Stimulated activated CD4-positive, alpha-beta T cell treated with anti-CD3 and anti-CD28 coated beads, Interleukin-2, amount 100 ng/mL, for 48 hours (primary cell): ENCODE data around the gene ASF1B.
"Not testable (repeated sequence)": the region's sequence is repeated elsewhere in the genome, so short reads cannot be mapped to it uniquely, and the experiment has no call there.

Experiments
- DNase-seq, 2 donors: peaks; one replicate each; pipeline ENCODE4 v3.0.0-alpha.2; 2020

ASF1B gene

DNA sequence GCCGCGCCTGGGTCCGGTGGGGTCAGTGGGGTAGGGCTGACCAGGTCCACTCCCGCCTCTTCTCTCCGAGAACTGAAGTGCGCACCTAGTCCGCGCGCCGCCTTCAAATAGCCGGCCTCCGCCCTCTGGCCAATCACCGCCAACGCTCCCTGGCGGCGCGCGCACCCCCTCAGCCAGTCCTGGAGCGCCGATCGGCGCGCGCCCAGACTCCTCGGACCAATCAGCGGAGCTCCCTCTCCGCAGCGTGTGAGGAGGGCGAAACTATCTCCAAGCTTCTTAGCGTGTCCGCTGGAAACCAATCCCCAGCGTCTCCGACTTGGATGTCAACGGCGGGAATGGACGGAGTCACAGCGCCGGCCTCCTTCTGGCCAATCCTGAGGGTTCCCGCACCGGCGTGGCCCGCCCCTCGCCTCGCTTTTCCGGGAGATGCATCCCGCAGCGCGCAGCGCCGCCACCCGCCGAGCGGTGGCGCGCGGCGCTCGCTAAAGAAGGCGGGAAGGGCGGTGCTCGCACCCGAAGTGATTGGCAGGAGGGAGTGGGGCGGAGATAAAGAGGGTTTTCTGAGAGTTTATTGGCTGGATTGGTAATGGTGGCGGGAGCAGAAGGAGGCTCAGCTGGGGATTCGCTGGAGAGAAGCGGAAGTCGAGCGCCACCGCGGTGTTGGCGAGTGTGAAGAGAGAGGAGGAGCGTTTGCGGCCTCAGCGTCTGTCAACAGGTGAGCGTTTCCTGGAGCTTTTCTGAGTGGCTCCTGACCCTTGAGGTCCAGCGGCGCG is at the start of gene ASF1B:
Gene ASF1B (minus strand): TSS at position 81 of the 773 bp plus-strand sequence. CDS start 133 bp downstream, outside the sequence.
- DNase-seq, result peak; percentile 93 to 95

DNA sequence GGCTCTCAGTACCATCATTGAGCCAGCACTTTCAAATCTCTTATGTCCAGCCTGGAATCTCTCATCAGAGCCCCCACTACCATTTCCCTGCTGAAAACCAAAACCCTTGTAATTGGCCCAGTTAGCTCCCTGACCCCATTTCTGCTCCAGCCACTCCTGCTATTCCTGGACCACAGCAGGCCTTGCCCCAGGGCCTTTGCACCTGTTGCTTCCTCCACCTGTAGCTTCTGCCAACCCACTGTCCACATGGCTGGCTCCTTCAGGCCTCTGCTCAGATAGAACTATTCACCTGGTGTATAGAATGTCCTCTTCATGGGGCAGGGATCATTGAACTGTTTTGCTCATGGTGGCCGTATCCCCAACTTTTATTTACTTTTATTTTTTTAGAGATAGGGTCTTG is 49.3 kb upstream of the ASF1B start:
- DNase-seq, result not testable (repeated sequence)

DNA sequence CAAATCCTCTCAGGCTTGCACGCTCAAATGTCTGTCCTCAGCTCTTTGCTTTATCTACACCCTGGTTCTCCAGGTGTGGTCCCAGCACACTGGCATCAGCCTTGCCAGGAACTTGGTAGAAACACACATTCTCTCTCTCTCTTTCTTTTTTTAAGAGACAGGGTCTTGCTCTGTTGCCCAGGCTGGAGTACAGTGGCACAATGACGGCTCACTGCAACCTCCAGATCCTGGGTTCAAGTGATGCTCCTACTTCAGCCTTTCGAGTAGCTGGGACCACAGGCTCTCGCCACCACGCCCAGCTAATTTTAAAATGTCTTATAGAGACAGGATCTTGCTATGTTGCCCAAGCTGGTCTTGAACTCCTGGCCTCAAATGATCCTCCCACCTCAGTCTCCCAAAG is 48.8 kb upstream of the ASF1B start:
- no peak for DNase-seq

- DNase-seq, result no peak
Measured at GRCh38 chr19:14183741-14184350, 47.5 kb upstream of the ASF1B start.

DNA sequence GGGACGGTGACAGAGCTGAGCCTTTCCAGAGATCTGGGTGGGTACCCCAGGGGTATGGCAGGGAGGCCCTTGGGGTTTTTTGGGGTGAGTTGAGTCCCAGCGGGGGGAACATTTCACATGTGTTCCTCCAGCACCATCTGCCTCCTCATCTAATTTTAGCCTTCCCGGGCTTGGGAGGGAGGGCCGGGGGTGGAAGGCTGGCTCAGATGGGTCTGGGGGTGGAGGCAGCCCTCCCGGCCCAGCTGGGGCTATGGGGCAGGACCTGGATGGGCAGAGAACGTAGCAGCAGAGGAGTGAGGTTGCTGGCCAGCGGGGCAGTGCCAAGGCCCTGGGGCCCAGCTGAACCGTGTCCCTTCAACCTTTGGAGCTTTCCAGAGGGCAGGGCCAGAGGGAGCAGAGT is 46.1 kb upstream of the ASF1B start:
- no peak for DNase-seq

DNA sequence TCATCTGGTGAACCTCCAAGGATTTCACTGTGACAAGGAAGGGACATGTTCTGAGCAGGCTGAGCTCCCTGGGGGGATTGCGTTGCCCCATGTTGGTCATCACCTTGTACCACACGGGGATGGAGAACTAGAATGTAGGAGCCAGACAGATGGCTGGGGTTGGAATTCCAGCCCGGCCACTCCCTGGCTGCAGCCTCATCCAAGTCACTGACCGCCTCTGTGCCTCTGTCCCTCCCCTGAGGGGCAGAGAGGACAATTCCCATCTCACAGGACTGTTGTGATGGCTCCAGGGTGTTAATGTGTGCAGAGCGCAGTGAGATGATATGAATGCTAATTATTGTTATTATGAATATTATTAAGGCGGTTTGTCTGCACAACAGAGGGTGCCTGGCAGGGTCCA is 45.5 kb upstream of the ASF1B start:
- DNase-seq, result no peak

- DNase-seq, result not testable (repeated sequence)
Measured at GRCh38 chr19:14181199-14181598, 44.8 kb upstream of the ASF1B start.

DNA sequence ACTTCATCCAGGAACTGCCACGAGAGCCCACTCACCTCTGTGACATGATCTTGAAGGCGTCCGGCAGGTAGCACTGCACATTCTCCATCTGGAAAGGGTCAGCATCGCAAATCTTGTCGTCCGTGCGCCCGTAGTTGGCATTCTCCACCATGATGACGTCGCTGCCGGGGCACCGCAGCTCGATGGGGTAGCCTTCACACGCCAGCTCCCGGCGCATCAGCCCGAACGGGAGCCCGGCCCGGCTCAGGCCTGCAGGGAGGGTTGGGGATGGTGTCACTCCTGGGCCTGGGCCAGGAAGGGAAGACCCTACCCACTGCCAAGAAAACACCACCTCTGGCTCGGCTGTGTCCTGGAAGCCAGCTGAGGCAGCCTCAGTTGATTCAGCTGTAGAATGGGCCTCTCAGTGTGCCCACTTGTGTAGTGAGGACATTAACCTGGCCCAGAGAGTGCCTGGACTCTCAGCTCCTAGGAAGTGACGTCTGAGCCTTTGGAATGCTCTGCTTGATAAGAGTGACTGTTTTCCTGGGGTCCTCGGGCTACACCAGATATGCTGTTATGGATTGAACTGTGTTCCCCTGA is 41.2 kb upstream of the ASF1B start:
- no peak for DNase-seq

- DNase-seq, result no peak
Measured at GRCh38 chr19:14175351-14175792, 39.0 kb upstream of the ASF1B start.

GRCh38 chr19:14174883-14175282 is 38.5 kb upstream of the ASF1B start:
- no peak for DNase-seq

GRCh38 chr19:14168993-14169392 is 32.6 kb upstream of the ASF1B start:
- DNase-seq, result no peak

GRCh38 chr19:14168259-14168972 is 32.0 kb upstream of the ASF1B start:
- no peak for DNase-seq

DNA sequence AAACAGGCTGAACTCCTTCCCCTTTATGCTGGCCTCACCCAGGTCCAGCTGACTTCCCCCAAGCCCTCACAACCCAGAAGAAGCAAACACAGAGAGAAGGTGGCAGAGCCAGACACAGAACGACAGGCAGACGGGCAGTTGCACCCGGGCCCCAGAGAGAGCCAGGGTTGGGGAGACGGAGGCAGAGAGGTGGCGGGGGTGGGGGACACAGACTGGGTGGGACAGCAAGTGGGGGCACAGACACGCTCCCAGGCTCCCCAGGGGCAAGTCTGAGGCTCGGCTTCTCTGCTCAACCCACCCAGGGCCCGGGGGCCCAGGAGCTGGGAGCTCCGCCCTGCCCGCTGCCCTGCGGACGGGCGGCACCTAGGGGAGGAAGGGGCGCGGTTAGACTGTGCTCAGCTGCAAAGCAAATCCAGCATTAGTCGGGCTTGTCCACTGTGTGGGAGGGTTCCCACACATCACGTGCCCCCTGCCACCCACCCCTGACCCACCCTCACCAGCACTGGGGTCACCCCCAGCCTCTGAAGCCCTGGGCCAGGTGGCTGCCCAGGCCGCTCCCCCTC is 31.3 kb upstream of the ASF1B start:
- no peak for DNase-seq

DNA sequence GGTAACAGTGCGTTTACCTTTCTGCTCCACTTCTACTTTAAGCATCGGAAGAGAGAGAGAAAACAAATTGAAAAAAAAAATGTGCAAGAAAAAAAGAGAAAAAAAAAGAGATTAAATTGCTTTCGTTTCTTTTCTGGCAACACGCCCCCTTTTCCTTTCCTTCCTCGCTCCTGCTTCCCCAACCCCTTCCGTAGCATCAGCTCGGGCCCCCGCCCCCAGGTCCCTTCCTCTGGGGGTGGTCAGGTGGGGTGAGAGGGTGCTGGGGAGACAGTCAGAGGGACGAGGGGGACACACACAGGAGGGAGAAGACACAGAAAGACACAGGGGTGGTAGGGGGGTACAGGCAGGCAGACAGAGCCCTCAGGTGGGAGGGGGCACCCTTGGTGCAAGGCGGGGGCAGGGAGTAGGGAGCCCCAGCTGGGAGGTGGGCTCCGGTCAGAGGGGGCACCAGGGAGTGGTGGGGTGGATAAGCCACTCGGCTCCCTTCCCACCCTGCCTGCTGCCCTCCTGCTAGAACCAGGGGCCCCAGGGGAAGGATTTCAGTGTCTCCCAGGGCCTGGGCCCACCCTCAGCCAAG is 30.7 kb upstream of the ASF1B start:
- no peak for DNase-seq

- no peak for DNase-seq
Measured at GRCh38 chr19:14165990-14166830, 29.8 kb upstream of the ASF1B start.

DNA sequence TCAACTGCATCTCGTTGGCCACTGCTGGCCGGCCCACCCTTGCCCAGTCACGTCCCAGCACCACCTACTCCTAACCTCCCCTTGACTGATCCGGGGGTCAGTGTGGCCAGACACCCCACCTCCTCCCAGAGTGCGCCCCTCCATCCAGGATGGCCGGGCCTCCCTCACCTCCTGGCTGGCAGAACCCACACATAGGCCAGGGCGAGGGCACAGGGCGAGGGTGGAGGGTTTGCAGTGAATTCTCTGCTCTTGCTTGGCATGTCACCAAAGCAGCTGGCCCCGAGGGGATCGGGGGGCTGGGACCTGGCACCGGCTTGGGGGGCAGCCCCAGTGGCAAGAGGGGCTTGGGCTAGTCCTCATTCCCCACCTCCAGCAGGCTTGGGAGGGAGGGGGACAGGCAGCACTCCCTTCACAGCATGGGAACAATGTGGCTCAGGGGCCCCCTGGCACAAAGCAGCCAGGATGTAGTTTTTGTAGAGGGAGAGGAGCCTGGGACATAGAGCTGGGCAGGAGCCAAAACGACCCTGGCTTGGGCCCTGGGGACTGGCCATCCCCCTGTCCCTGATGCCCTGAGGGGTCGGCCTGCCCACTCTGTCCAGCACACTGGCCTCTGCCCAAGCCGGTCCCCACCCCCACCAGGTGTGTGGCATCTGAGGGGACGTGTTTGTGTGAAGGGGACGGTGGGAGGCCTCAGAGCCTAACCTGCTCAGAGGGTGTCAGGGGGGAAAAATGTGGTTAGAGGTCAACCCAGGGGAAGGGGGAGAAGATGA is 28.5 kb upstream of the ASF1B start:
- DNase-seq, result no peak

DNA sequence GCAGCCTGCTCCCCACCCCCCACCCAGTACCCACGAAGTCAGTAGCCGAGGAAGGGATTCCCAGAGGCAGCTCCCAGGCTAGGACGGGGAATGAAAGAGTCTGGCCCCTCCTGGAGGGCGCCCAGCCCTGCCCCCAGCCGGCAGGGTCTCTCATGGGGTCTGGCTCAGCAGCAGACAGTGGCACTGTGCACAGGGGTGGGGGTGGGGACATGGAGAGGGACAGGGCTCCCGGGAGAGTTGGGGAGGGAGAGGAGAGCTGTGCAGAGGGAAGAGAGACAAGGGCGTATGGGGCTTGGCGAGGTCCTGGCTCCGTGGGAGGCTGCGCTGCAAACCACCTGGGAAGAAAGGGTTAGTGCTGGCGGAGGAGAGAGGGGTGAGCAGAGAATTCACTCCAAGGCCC is 27.7 kb upstream of the ASF1B start:
- no peak for DNase-seq

DNA sequence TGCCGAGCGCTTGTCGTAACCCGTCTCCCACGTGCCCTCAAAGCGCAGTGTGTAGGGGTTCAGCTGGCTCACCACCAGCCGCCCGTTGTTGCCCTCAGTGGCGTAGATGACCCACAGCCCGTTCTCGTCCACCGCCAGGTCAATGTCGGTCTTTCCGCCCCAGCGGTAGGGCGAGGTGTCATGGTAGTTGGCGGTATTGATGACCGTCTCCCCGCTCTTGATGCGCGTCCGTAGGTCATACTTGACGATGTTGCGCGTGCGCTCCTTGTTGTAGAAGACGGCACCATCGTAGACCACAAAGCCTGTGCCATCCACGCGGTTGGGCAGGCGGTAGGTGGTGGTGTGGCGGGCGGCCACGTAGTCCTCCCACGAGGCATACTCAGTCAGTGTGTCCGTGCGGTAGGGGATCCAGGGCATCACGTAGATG is 26.5 kb upstream of the ASF1B start:
- no peak for DNase-seq

- no peak for DNase-seq
Measured at GRCh38 chr19:14161305-14161704, 24.9 kb upstream of the ASF1B start.

DNA sequence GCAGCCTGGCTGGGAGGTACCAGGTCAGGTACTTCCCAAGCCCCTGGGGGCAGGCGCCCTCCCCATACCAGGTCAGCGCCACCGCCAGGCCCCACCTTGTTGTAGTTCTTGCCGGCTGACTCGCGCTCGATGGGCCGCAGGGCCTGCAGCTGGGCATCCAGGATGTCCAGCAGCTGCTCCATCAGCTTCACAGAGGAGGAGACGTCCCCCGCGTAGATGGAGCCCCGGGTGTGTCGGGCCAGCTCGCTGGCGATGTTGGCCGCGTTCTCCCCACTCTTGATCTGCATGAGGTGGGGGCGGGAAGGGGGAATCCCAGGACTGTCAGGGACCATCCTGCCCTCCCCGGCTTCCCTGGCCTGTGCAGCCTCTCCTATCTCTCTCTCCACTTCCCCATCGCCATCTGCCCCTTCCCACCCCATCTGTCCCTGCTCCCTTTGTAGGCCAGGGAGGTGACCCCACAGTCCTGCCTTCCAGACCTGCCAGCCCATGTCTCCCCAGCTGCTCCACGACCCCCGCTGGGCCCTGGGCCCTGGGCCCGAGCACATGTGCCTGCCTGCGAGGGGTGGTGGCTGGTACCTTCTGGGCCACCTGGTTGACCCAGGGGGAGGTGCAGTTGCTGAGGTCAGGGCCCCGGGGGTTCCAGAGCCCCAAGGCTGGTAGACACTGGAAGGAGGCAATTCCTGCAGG is 23.8 kb upstream of the ASF1B start:
- no peak for DNase-seq
